GM12801 (cell line): ENCODE measurements around the gene TRMT10A.

Source experiments
- CTCF ChIP-seq: IDR thresholded peaks from one replicate; pipeline ENCODE4 v1.5.1; 2011; ENCODE audit warnings: control low read depth; ENCODE audit not compliant: insufficient read length; ENCODE audit errors: extremely low read depth

The TRMT10A gene

GRCh38 chr4:99593781-99594641, 30.2 kb upstream of the TRMT10A start:
- no peak for TF ChIP-seq CTCF

GRCh38 chr4:99591757-99592156, 27.9 kb upstream of the TRMT10A start:
- no peak for TF ChIP-seq CTCF

- TF ChIP-seq CTCF = no peak
These were observed 24.0 kb upstream of the TRMT10A start for GRCh38 chr4:99587803-99588202.

DNA sequence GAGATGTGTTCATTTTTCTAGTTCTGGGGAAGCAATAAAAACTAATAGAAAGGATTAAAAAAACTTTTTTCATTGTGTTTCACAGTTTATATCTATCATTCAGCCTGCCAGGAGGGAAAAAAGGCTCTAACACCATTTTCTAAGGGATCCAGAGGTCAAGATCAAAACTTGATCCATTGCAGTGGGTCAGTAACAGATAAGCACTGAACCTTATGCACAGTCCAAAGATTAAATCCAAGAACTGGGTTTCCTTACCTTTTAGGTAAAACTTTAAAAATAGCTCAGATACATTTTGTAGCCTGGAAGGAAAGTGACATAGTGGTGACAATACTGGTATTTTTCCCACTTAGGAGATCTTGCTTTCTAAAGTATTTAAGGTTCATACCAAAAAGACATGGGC, 23.5 kb upstream of the TRMT10A start:
- TF ChIP-seq CTCF = no peak

GRCh38 chr4:99586797-99587196, 23.0 kb upstream of the TRMT10A start:
- TF ChIP-seq CTCF = no peak

DNA sequence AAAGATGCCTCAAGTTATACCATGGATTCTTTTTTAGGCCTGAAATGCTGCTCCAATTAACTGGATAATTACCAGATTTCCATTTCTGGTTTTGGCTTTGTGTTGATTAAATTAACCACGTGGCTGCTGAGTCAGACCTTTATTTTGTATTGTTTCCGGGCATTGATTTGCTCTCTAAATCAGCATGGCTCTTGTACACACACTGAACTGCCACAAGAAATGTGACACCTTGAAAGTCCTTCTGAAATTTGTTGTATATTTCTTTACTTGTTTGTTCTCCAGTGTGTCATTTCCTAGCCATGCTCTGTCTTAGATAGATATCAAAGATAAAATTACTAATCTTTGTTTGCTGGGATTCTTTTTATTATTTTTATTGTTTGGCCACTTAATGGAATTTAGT, 22.5 kb upstream of the TRMT10A start:
- no peak for TF ChIP-seq CTCF

DNA sequence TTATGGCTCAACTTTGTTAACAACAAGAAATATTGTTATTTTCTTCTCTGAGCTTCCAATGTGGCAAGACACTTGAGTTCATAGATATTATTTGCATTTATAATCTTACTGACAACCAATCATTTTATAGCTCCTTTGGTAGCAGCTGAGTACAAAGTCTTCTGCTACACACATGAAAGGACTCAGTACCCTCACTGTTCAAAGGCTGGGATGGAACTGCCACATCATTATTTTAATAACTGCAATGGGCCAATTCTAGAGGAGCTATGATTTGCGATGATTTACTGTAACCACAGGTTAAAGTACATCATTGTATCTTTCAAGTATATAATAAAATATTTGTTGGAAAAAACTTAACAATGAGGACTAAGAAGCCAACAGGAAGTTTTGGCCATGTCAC, 21.7 kb upstream of the TRMT10A start:
- no peak for TF ChIP-seq CTCF
